Fibroblast of lung (primary cell): Measurements from ENCODE around the gene PDE6D.

ENCODE experiments used
- EZH2 ChIP-seq: IDR thresholded peaks from 2 replicates; pipeline ENCODE4 v1.5.1; 2012; ENCODE audit warnings: low read length, control low read depth, mild to moderate bottlenecking; ENCODE audit errors: missing control alignments
- TF ChIP-seq, protein P1 (sequence below), 2 donors: IDR thresholded peaks in 1 of 2; conservative IDR thresholded peaks in 1 of 2; 1 replicate in 1 of 2; 2 replicates in 1 of 2; pipeline ENCODE4 v1.5.1; 2011 to 2012; ENCODE audit warnings: low read length in 2 of 2, control low read depth in 1 of 2, inconsistent platforms in 1 of 2, low read depth in 1 of 2, mild to moderate bottlenecking in 1 of 2

DNA sequence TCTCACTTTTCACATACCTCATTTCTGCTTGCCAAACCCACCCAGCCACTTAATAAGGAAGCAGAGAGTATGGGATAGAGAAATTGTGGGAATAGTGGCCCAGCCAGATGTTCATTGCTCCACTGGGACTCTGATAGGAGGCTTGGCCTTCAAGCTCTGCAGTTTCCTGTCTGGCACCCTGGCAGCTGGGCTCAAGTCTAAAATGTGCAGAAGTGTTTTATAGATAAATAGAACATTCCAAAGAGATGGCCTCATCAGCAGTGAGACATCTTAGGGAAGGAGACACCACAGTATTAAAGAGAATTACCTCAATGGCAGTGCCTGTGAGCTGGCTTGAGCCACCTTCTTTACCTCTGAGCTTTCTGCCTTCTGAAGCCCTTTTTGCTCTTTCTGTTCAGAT is 29.8 kb upstream of the PDE6D start:
- TF ChIP-seq, protein P1, sequence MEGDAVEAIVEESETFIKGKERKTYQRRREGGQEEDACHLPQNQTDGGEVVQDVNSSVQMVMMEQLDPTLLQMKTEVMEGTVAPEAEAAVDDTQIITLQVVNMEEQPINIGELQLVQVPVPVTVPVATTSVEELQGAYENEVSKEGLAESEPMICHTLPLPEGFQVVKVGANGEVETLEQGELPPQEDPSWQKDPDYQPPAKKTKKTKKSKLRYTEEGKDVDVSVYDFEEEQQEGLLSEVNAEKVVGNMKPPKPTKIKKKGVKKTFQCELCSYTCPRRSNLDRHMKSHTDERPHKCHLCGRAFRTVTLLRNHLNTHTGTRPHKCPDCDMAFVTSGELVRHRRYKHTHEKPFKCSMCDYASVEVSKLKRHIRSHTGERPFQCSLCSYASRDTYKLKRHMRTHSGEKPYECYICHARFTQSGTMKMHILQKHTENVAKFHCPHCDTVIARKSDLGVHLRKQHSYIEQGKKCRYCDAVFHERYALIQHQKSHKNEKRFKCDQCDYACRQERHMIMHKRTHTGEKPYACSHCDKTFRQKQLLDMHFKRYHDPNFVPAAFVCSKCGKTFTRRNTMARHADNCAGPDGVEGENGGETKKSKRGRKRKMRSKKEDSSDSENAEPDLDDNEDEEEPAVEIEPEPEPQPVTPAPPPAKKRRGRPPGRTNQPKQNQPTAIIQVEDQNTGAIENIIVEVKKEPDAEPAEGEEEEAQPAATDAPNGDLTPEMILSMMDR (conservative IDR thresholded peaks at IDR 0.05 in 1 of 2, IDR thresholded peaks at IDR 0.05 in 1 of 2; ENCODE audit: low read depth in 1 of 2, low read length in 2 of 2) = no peak
- TF ChIP-seq EZH2 = no peak
